Measurements from ENCODE around the gene ATXN10.
"Not testable (repeated sequence)": the region's sequence is repeated elsewhere in the genome, so short reads cannot be mapped to it uniquely, and the experiment has no call there.

Gene ATXN10

GRCh38 chr22:45785458-45785857, 113.8 kb downstream of the ATXN10 start:
- no peak for DNase-seq (ENCODE audit: low spot score)

GRCh38 chr22:45786726-45787125, 115.1 kb downstream of the ATXN10 start:
- DNase-seq (ENCODE audit: low spot score): no peak

DNA sequence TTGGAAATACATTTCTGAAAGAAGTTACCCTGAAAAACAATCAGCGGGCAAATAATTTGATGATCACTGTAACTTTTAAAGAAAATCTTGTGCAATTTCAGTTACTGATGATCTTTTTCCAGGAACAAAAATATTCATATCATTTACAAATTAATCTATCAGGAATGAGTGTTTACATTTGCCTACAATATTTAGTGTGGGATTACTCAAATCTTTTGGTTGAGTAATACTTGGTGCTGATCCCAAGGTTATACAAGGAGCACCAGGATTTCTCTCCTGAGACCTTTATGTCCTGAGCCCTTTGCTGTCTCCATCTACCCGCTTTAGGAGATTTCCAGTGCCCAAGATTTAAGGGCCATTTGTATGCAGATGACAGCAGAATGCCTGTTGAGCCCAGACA, 116.1 kb downstream of the ATXN10 start:
- DNase-seq (ENCODE audit: low spot score): no peak

DNA sequence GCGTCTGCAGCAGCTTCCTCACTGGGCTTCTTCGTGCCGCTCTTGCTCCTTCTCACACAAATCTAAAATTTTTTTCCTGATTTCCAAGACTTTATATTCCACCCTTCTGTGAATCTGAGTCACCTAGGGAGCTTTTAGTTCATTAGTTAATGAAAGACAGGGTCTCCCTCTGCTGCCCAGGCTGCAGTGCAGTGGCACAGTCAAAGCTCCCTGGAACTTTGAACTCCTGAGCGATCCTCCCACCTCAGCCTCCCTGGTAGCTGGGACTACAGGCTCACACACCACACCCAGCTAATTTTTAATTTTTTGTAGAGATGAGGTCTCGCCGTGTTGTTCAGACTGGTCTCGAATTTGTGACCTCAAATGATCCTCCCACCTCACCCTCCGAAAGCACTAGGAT, 116.9 kb downstream of the ATXN10 start:
- no peak for DNase-seq (ENCODE audit: low spot score)

- DNase-seq (ENCODE audit: low spot score): no peak
These were observed 118.8 kb downstream of the ATXN10 start for GRCh38 chr22:45790401-45790800.

DNA sequence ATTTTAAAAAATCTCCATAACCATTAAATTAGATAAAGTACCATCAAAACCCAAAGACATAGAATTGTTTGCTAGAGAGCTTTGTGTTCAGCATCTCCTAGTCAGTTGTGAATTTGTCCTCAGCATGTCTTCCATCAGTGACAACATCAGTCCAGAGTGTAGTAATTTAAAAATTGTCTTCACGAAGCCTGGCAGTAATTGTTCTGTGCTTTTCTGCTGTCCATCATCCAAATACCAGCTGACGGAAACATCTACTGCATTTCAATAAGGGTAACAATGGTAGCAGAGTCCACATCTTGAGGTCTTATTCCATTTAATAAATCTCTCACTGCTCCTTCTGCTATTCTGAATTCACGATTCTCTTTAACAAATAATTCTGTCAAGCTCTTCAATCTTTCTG, 121.5 kb downstream of the ATXN10 start:
- no peak for DNase-seq (ENCODE audit: low spot score)

DNA sequence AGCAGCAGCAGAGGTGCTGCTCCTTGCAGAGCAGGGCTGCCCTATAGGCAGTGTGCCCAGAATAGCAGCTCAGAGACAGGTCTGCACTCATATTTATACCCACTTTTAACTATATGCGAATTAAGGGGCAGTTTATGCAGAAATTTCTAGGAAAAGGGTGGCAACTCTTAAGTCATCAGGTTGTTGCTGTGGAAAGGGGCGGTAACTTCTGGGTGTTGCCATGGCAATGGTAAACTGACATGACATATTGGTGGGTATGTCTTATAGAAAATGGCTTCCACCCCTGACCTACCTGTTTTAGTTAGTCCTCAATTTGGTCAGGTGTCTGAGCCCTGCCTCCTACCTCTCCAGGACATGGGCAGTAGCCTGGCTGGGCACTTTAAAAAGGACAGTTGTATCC, 122.3 kb downstream of the ATXN10 start:
- no peak for DNase-seq (ENCODE audit: low spot score)

GRCh38 chr22:45796009-45796408, 124.4 kb downstream of the ATXN10 start:
- DNase-seq (ENCODE audit: low spot score): not testable (repeated sequence)

GRCh38 chr22:45799291-45799690, 127.7 kb downstream of the ATXN10 start:
- no peak for DNase-seq (ENCODE audit: low spot score)

DNA sequence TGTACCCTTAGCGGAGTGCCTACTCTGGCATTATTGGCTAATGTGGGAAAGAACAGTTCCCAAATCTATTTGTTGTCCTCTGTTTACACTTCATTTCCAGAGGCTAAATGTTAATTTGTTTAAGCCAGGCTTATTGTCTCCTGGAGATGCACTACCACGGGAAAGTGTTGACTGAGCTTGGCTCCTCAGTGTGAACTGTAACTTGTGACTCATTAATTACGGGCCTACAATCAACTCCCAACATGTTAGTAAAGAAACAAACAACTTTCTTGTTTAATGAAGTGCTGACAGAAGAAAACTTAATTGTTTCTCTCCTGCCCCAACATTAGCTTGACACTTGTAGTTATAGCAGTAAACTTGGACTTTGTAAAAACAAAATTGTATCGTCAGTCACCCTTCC, 130.4 kb downstream of the ATXN10 start:
- no peak for DNase-seq (ENCODE audit: low spot score)

- DNase-seq (ENCODE audit: low spot score): no peak
These were observed 132.8 kb downstream of the ATXN10 start for GRCh38 chr22:45804319-45804985.

- DNase-seq (ENCODE audit: low spot score): no peak
These were observed 133.3 kb downstream of the ATXN10 start for GRCh38 chr22:45804986-45805325.

- no peak for DNase-seq (ENCODE audit: low spot score)
These were observed 133.8 kb downstream of the ATXN10 start for GRCh38 chr22:45805413-45805812.

DNA sequence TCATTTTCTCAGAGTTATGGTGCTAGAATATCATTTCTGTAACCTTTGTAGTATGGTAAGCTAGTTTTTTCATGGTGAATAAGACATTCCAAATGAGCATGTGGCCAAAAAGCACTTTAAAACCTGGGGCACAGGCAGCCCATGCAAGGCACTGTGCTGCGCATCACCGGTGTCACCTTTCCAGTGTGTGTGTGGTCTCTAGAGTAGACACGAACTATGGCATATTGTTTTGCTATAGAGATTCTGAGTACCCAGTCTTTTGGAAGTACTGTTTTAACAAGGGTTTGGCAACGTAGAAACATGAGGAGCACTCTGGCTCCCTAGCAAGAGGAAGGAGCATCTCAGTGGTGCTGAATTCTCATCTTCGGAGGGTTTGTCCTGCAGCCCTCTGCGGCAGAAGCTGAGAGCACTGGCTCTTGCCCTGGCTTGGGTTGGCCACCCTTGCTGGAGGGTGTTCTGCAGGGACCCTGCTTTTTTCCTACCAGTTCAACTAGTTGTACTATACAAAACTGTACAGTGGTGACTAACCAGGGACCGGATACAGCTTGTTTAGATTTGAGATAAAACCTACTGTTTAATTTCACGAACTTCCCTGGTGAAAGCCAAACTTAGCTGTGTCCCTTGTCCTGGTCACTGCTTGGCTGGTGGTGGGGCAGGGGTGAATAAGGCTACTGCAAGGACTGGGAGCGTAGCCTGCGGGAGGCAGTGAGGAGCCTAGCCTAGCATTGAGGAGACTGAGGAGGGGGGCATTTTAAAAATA, 135.7 kb downstream of the ATXN10 start:
- no peak for DNase-seq (ENCODE audit: low spot score)

- no peak for DNase-seq (ENCODE audit: low spot score)
These were observed 141.3 kb downstream of the ATXN10 start for GRCh38 chr22:45812910-45813309.

GRCh38 chr22:45814198-45814597, 142.6 kb downstream of the ATXN10 start:
- no peak for DNase-seq (ENCODE audit: low spot score)

DNA sequence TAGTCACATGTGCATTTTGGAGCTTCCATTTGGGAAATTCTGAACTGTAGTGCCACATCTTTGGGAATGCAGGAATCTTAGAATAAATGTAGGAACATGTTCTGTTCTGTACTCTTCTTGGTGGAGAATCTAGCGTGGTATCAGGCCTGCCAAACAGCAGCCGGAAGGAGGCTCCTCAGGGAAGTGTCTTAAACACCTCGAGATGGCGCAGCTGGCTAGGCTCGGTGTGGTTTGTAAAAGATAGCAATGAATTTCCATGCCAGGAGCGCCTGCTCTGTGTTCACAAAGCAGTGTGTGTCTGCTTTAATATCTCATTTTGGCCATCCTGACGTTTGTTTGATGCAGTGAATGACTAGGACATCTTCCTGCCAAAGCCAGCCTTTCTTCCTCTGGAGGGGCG, 145.1 kb downstream of the ATXN10 start:
- DNase-seq (ENCODE audit: low spot score): no peak

GRCh38 chr22:45817745-45818423, 146.2 kb downstream of the ATXN10 start:
- DNase-seq (ENCODE audit: low spot score): no peak

DNA sequence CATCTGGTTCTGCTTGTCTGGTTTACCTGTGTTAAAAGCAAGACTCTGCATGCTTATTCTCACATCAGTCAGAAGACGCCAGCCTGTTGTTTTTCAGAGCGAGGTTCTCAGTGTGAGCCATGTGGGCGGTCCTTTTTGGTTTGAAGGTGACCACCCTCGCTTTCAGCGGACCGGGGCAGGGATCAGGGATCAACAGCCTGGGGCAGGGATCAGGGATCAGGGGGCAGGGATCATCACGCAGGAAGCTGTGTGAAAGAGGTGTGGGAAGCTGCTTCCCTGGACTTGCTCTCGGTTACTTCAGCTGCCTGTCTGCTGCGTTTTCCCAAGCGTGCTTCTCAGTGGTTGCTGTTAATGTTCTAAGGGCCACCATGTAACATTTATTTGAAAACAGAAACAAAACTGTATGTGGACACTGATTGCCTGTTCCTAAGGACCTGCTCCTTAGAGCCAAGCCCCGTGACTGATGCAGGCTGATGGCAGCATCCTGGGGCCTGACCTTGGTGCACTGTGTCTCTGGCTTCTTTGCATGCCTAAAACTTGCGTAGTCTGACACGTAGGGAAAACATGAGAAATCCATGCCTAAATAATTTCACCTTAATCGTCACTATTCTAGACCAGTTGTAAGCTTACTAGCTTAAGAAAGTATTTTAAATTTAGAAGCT, 146.9 kb downstream of the ATXN10 start:
- no peak for DNase-seq (ENCODE audit: low spot score)

DNA sequence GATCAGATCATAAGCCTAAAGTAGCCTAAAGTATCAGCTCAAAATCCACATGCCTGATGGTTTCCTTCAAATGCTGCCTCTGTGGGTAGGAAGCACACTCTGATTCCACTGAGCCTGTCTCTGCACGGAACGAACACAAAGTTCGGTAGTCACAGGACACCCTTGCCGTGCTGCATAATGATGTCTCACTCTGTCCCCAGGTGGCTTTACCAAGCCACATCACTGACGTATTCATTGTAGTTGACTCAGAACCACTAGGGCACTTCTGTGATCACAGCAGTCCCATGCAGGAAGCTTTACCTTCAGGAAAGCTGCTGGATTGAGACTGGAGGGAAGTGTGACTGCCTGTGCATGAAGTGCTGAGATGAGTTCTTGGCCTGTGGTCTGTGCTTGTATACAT, 147.7 kb downstream of the ATXN10 start:
- no peak for DNase-seq (ENCODE audit: low spot score)

DNA sequence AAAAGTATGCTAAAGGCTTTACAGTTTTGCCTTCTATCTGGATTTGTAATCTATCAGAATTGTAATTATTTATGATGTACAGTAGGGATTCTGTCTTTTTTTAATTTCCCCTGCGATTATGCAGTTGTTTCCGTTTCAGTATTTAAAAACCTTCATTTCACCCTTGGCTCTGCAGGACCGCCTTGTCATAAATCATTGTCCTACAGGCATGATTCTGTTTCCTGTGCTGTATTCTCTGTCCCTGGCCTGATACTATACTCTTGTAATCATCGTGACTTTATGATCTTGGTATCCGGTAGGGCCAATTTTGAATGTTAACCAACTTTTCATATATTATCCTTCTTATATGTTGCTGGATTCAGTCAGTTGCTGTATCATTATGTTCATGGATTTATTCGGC, 151.7 kb downstream of the ATXN10 start:
- no peak for DNase-seq (ENCODE audit: low spot score)

DNA sequence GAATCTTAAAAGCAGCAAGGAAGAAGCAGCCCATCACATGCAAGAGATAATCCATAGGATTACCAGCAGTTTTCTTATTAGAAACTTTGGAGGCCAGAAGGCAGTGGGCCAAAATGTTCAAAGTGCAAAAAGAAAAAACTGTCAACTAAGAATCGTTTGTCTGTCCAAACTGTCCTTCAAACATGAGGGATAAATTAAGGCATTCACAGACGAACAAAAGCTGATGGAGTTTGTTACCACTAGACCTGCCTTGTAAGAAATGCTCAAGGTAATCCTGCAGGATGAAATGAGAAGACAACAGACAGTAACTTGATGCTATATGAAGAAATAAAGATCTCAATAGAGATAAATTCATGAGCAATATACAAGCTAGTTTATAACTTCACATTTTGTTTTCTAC, 154.9 kb downstream of the ATXN10 start:
- DNase-seq (ENCODE audit: low spot score): no peak

DNA sequence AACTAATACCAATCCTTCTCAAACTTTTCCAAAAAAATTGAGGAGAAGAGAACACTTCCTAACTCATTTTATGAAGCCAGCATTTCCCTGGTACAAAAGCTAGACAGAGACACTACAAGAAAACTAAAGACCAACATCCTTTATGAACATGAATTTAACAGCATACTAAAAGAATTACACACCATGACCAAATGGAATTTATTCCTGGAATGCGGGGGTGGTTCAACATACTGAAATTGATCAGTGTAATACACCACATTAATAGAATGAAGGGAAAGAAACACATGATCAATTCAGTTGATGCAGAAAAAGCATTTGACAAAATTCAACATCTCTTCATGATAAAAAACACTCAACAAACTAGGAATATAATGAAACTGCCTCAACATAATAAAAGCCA, 157.2 kb downstream of the ATXN10 start:
- no peak for DNase-seq (ENCODE audit: low spot score)

All from hematopoietic multipotent progenitor cell treated with erythropoietin and hydrocortisone succinate and interleukin-3 and kit ligand, for 15 days (in vitro differentiated cells).